ENCODE results near the gene SPARC.

Gene SPARC

DNA sequence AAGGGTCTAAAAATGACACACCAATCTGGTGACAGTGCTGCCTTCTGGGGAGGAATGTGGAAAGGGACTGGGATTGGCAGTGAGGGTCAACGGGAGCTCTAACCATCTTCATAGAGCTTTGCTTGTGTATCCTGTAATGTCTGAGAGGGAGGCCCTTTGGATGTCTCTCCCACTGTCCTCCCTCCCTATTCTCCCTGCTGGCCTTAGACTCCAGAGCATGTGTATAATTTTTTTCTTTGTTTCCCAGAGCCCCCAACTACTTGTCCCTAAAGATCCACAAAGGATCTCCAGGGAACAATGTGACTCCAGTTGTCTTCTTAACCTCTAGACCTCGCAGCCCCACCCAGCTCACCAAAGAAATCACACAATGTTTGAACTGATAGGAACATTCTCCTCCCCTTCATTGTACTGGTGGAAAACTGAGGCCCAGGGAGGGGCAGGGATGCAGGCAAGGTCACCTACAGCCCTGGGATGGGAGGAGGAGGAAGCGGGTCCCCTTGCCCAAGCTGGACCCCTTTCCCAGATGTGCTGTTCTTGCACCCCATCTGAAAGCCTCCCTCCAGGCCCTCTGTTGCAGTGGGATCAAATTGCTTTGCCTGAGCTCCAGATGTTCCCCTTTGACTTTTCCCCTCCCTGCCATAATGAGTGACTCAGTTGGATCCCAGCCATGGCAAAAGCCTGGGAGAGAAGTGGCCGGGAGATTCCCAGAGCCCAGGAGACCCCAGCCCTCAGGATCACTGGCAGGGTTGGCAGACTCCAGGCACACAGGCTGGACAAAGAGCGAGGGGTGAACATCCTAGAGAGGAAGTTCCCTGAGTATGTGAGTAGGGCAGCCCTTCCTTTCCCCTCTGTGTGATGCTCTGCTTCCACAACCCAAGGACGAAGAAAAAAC lies 21.8 kb downstream of the SPARC start:
- no peak for DNase-seq (ENCODE audit: low read depth, low spot score)
- Histone ChIP-seq H3K27me3 (ENCODE audit: insufficient read depth, insufficient read length) (no peaks in the 10 kb centered on the region), H3K4me3 (ENCODE audit: insufficient read length, low read depth) (no peak overlapping the region), H3K4me1 (ENCODE audit: insufficient read depth, insufficient read length) (no peaks in the 10 kb centered on the region), H3K9ac (ENCODE audit: insufficient read length, low read depth) (no peak overlapping the region), H3K36me3 (ENCODE audit: insufficient read depth, insufficient read length, low read length) (peaks cover 86% of the 10 kb centered on the region), H3K9me3 (ENCODE audit: insufficient read depth, low read length) (no peaks in the 10 kb centered on the region)
- TF ChIP-seq ZNF274 (IDR thresholded peaks at IDR 0.05; ENCODE audit: low read depth, low read length) (no peak), YY1 (IDR thresholded peaks at IDR 0.05; ENCODE audit: insufficient read depth, insufficient read length) (no peak), SUZ12 (IDR thresholded peaks at IDR 0.05; ENCODE audit: extremely low read depth, insufficient read depth, insufficient read length) (no peak)

DNA sequence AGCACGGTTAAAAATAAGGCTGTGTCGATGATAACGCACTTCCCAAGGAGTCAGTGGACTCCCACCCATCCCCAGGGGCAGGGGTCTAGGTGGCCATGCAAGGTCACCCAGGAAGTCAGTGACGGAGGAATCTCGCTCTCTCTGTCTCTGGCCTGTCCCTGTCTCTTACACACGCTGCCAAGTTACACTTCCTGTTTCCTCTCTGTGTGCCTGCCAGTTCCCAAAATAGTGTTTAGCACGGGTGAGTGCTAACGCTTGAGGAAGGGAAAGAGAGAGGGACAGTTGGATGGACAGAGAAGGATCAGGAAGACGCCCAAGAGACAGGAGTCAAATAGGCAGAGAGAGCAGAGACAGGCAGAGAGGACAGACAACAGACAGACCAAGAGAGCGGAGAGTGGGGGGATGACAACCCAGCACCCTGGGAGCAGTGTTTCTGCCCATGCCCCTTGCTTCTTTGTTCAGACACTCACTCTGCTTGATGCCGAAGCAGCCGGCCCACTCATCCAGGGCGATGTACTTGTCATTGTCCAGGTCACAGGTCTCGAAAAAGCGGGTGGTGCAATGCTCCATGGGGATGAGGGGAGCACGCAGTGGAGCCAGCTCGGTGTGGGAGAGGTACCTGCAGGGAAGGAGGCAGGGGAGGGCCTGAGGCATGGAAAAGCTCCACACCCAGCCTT lies 23.0 kb downstream of the SPARC start:
- H3K9ac ChIP-seq (ENCODE audit: insufficient read length, low read depth), result no peak overlapping the region
- H3K9me3 ChIP-seq (ENCODE audit: insufficient read depth, low read length), result no peaks in the 10 kb centered on the region
- peaks cover 75% of the 10 kb centered on the region for H3K36me3 ChIP-seq (ENCODE audit: insufficient read depth, insufficient read length, low read length)
- no peak for DNase-seq (ENCODE audit: low read depth, low spot score)
- no peak for TF ChIP-seq YY1 (IDR thresholded peaks at IDR 0.05; ENCODE audit: insufficient read depth, insufficient read length)
- no peak for TF ChIP-seq ZNF274 (IDR thresholded peaks at IDR 0.05; ENCODE audit: low read depth, low read length)
- TF ChIP-seq SUZ12 (IDR thresholded peaks at IDR 0.05; ENCODE audit: extremely low read depth, insufficient read depth, insufficient read length), result no peak
- peaks cover 2% of the 10 kb centered on the region for H3K4me1 ChIP-seq (ENCODE audit: insufficient read depth, insufficient read length)
- no peak overlapping the region for H3K4me3 ChIP-seq (ENCODE audit: insufficient read length, low read depth)
- H3K27me3 ChIP-seq (ENCODE audit: insufficient read depth, insufficient read length), result no peaks in the 10 kb centered on the region

DNA sequence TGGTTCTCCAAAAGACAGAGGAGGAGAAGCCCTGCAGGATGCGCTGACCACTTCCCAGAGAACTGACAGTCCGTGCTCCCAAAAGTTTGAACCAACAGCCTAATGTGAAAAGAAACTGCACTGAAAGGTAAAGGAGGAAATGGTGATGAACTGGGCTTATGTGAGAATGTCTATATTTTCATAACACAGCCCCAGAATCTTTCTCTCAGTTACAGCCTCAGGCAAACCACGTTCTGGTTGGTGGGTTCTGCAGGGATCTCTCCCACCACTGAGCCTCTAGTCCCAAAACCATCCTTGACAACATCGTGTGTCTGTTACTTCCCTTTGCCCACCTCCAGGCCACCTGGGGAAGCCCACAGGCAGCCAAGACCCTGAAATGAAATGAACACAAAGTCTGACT lies 23.9 kb downstream of the SPARC start:
- Histone ChIP-seq H3K4me3 (ENCODE audit: insufficient read length, low read depth) (no peak overlapping the region), H3K9ac (ENCODE audit: insufficient read length, low read depth) (no peak overlapping the region), H3K4me1 (ENCODE audit: insufficient read depth, insufficient read length) (peaks cover 2% of the 10 kb centered on the region), H3K27me3 (ENCODE audit: insufficient read depth, insufficient read length) (no peaks in the 10 kb centered on the region), H3K9me3 (ENCODE audit: insufficient read depth, low read length) (no peaks in the 10 kb centered on the region), H3K36me3 (ENCODE audit: insufficient read depth, insufficient read length, low read length) (peaks cover 66% of the 10 kb centered on the region)
- TF ChIP-seq ZNF274 (IDR thresholded peaks at IDR 0.05; ENCODE audit: low read depth, low read length) (no peak), SUZ12 (IDR thresholded peaks at IDR 0.05; ENCODE audit: extremely low read depth, insufficient read depth, insufficient read length) (no peak), YY1 (IDR thresholded peaks at IDR 0.05; ENCODE audit: insufficient read depth, insufficient read length) (no peak)
- no peak for DNase-seq (ENCODE audit: low read depth, low spot score)

DNA sequence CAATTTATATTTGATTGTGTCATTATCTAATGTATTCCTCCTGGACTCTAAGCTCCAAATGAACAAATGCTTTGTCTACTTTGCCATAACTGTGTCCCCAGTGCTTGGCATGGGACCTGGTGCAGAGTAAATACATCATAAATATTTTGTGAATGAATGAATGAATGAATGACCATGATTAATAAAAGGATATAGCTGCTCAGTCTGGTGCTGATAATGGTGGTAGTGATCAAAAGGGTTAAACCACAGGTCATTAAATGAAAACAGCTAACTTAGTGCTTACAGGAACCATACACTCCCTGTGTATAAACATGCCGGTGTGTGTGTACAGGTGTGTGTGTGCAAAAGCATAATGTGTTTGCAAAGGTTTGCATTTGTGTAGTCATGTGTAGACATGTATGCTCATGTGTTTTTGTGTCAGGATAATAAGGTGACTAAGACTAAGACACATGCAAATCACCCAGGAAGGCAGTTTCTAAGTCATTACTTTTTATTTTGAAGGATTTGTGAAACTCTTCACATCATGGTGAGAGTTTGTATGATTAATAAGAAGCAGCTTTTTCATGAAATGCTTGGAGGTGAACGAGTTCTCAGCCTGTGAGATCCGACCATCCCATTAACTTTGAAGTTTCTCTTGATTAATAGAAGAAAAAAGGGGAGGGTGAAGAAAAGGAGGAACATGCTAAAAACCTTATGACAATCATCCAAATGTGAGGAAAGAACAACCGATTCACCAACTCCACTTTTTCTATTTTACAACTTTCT lies 24.6 kb downstream of the SPARC start:
- H3K27me3 ChIP-seq (ENCODE audit: insufficient read depth, insufficient read length), result no peaks in the 10 kb centered on the region
- peaks cover 59% of the 10 kb centered on the region for H3K36me3 ChIP-seq (ENCODE audit: insufficient read depth, insufficient read length, low read length)
- no peaks in the 10 kb centered on the region for H3K9me3 ChIP-seq (ENCODE audit: insufficient read depth, low read length)
- H3K9ac ChIP-seq (ENCODE audit: insufficient read length, low read depth), result no peak overlapping the region
- TF ChIP-seq YY1 (IDR thresholded peaks at IDR 0.05; ENCODE audit: insufficient read depth, insufficient read length) (no peak), SUZ12 (IDR thresholded peaks at IDR 0.05; ENCODE audit: extremely low read depth, insufficient read depth, insufficient read length) (no peak), ZNF274 (IDR thresholded peaks at IDR 0.05; ENCODE audit: low read depth, low read length) (no peak)
- H3K4me1 ChIP-seq (ENCODE audit: insufficient read depth, insufficient read length), result peaks cover 2% of the 10 kb centered on the region
- DNase-seq (ENCODE audit: low read depth, low spot score), result no peak
- H3K4me3 ChIP-seq (ENCODE audit: insufficient read length, low read depth), result no peak overlapping the region

DNA sequence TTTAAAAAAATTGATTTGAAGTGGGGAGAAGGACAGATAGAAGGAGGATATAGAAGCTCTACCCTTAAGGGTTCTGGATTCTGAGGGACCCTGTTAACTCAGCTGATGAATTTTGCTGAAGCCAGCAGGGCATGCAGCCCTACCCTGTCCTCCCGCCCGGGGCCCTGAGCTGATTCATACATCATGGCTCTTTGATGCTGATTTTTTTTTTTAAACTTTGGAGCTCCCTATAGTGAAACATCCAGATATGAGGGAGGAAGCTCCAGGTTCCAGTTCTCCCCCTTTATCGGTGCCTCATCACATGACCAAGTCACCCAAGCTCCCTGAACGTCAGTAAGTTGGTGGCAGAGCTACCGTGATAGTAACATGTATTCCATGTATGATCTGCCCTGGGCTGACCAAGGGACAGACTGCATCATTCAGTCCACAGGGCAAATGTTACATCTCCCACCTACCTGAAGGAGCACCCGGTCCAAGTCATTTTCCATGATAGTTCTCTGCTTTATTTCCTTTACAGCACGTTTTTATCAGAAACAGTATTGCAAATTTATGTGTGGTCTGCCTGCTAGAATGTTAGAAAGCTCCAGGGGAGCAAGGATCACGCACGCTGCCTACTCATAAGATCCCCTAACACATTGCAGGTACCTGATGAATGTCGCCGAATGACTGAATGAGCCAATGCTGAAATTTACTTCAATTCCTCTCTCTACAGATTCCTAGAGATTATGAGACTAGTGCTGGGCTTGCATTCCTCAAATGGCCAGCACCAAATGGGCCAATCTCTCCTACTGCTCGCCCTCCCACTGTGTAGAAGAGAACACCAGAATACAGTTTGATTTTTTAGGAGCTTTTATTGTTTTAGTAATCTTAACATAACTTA lies 25.9 kb downstream of the SPARC start:
- Histone ChIP-seq H3K9ac (ENCODE audit: insufficient read length, low read depth) (no peak overlapping the region), H3K4me3 (ENCODE audit: insufficient read length, low read depth) (no peak overlapping the region), H3K9me3 (ENCODE audit: insufficient read depth, low read length) (no peaks in the 10 kb centered on the region), H3K27me3 (ENCODE audit: insufficient read depth, insufficient read length) (no peaks in the 10 kb centered on the region), H3K4me1 (ENCODE audit: insufficient read depth, insufficient read length) (peaks cover 2% of the 10 kb centered on the region), H3K36me3 (ENCODE audit: insufficient read depth, insufficient read length, low read length) (peaks cover 47% of the 10 kb centered on the region)
- TF ChIP-seq YY1 (IDR thresholded peaks at IDR 0.05; ENCODE audit: insufficient read depth, insufficient read length) (no peak), ZNF274 (IDR thresholded peaks at IDR 0.05; ENCODE audit: low read depth, low read length) (no peak), SUZ12 (IDR thresholded peaks at IDR 0.05; ENCODE audit: extremely low read depth, insufficient read depth, insufficient read length) (no peak)
- no peak for DNase-seq (ENCODE audit: low read depth, low spot score)

DNA sequence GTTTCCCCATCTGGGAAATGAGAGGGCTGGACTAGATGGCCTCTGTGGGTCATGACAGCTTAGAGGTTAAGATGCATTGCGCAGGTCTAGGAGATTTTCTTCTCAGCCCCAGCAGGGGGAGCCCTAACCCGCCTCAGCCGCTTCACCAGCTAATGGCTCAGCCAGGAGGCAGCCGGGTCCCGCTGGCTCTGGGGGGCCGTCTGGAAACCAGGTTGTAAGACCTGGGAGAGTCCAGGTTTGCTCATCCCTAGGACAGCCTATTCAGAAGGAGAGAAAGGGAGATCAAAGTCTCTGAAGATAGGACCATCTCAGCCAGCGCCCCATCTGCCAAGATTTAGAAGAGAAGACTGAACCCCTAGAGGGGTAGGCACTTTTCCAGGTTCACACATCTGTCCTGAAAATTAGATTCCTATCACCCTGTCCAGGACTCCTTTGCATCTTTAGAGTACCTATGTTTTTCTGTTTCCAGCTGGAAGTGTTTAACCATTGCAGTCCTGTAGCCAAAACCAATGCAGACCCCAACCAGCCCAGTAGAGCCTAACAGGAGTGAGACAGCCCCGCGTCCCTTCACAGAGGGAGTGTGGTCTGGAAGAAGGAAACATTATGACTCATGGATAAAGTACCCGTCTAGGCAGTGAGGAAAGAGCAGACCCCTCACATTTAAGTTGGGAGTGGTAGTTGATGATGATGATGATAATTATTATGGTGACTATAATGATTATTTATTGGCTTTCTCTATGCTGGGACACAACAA lies 27.5 kb downstream of the SPARC start:
- Histone ChIP-seq H3K4me3 (ENCODE audit: insufficient read length, low read depth) (no peak overlapping the region), H3K9me3 (ENCODE audit: insufficient read depth, low read length) (no peaks in the 10 kb centered on the region), H3K9ac (ENCODE audit: insufficient read length, low read depth) (no peak overlapping the region), H3K4me1 (ENCODE audit: insufficient read depth, insufficient read length) (peaks cover 2% of the 10 kb centered on the region), H3K36me3 (ENCODE audit: insufficient read depth, insufficient read length, low read length) (peaks cover 30% of the 10 kb centered on the region), H3K27me3 (ENCODE audit: insufficient read depth, insufficient read length) (no peaks in the 10 kb centered on the region)
- peak; percentile 77 for DNase-seq (ENCODE audit: low read depth, low spot score)
- TF ChIP-seq YY1 (IDR thresholded peaks at IDR 0.05; ENCODE audit: insufficient read depth, insufficient read length), result no peak
- TF ChIP-seq SUZ12 (IDR thresholded peaks at IDR 0.05; ENCODE audit: extremely low read depth, insufficient read depth, insufficient read length), result no peak
- TF ChIP-seq ZNF274 (IDR thresholded peaks at IDR 0.05; ENCODE audit: low read depth, low read length), result no peak
